Upper lobe of left lung (tissue), 6 donors: ENCODE results near the gene RASGEF1B. TPM values are rescaled to one million over a fixed set of nuclear protein-coding genes. Genes with fewer than 3 reads are reported as not detected.

Experiments
- ATAC-seq, 2 donors: fragments of 200-7000 bp; cut with Tn5 transposase; one replicate each; pipeline ENCODE4 v1.9.1; 2022; ENCODE audit warnings: mild to moderate bottlenecking in 2 of 2, moderate library complexity in 2 of 2; ENCODE audit not compliant: low FRiP score in 2 of 2
- DNase-seq, 2 donors: peaks; one replicate each; pipeline ENCODE4 v3.0.0-alpha.2; 2019 to 2020
- H3K27ac ChIP-seq, 4 donors: fragments of 200-600 bp; sonication (generic); one replicate each; pipeline ENCODE4 v1.5.1; 2016 to 2019
- H3K27me3 ChIP-seq, 4 donors: fragments of 200-600 bp; sonication (generic); one replicate each; pipeline ENCODE4 v1.5.1; 2017 to 2019
- H3K36me3 ChIP-seq, 4 donors: fragments of 200-600 bp; sonication (generic); one replicate each; pipeline ENCODE4 v1.5.1; 2016 to 2019
- H3K4me1 ChIP-seq, 4 donors: fragments of 200-600 bp; sonication (generic); one replicate each; pipeline ENCODE4 v1.5.1; 2018 to 2019
- H3K4me3 ChIP-seq, 4 donors: fragments of 200-600 bp; sonication (generic); one replicate each; pipeline ENCODE4 v1.5.1; 2017 to 2019; ENCODE audit warnings: mild to moderate bottlenecking in 2 of 4, moderate library complexity in 1 of 4
- H3K9me3 ChIP-seq, 4 donors: fragments of 200-600 bp; sonication (generic); one replicate each; pipeline ENCODE4 v1.5.1; 2018 to 2019
- EP300 ChIP-seq, 4 donors: sonication (generic); formaldehyde crosslinking; IDR thresholded peaks; one replicate each; pipeline ENCODE4 v1.5.1; 2017; ENCODE audit warnings: antibody characterized with exemption in 4 of 4, control low read depth in 2 of 4
- POLR2A ChIP-seq, 4 donors: fragments of 450-650 bp; IDR thresholded peaks; one replicate each; pipeline ENCODE4 v1.5.1; 2016 to 2017; ENCODE audit warnings: antibody characterized with exemption in 4 of 4, mild to moderate bottlenecking in 2 of 4
- POLR2AphosphoS5 ChIP-seq, 2 donors: sonication (generic); formaldehyde crosslinking; IDR thresholded peaks; one replicate each; pipeline ENCODE4 v1.5.1; 2017; ENCODE audit warnings: antibody characterized with exemption in 2 of 2
- WGBS, 2 donors: methylation state at CpG; one replicate each; pipeline ENCODE4 v1.1.5; 2017 to 2018; 5-methylcytosine and 5-hydroxymethylcytosine counted together
- total RNA-seq, 6 donors: library from RNA; depleted of rRNA in 4 of 6; stranded (reverse); fragments of >200 nt in 4 of 6; gene quantifications; one replicate each; pipeline versions ENCODE4 v1.1.0 to v1.2.1, GENCODE V29; 2016 to 2021
- TF ChIP-seq, protein P1 (sequence below), 6 experiments: fragments of 450-650 bp in 4 of 6; fragments of 200-600 bp in 2 of 6; sonication (generic) in 2 of 6; IDR thresholded peaks; one replicate each; pipeline ENCODE4 v1.5.1; 2016 to 2019; ENCODE audit warnings: antibody characterized with exemption in 6 of 6
- donor health status: DM: no; HTN: no; CAD: no; lungs with moderate emphysema.
- donor health status: DM: no; HTN: yes; CAD: no; lungs with severe emphysema.

Gene RASGEF1B
- total RNA-seq, 6 donors from 2014 or later, result 45.7 to 81.2 (median 71.4) TPM

DNA sequence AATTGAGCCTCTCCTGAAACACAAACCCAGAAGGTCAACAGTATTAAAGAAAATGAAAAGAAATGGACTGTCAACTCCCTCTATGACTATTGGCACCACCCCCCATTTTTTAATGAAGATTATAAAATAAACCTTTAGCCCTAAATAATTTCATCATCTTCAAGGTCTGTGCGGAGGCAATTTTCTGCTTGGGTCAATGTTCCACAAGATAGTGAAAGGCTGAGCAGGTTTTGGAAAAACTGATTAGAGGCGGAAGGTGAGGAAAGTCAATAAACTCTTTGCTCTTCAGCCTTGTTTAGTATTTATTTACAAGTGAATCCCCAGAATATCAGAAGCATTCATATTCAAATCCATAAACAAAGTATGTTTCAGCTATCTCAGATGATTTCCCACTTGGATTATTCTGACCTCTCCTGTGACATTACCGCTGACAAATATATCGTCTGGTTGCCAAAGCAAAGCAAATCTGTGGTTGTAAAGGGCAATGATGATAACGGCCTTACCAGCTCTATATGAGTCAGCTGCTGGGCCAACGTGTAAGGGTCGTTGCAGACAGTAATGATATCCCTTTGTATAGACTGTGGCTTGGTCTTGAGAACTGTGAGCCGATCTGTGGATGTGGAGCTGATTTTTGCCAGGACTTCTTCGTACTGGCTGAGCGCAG, 24.0 kb downstream of the RASGEF1B start:
- no peaks in the 10 kb centered on the region for H3K9me3 ChIP-seq
- ATAC-seq (no peak), DNase-seq (no peak)
- WGBS, 2 donors, result 84 to 93% methylated on average over 10 of the region's 10 CpGs
- TF ChIP-seq POLR2A (IDR thresholded peaks at IDR 0.05) (no peak), EP300 (IDR thresholded peaks at IDR 0.05) (no peak), POLR2AphosphoS5 (IDR thresholded peaks at IDR 0.05) (no peak)
- TF ChIP-seq, protein P1, sequence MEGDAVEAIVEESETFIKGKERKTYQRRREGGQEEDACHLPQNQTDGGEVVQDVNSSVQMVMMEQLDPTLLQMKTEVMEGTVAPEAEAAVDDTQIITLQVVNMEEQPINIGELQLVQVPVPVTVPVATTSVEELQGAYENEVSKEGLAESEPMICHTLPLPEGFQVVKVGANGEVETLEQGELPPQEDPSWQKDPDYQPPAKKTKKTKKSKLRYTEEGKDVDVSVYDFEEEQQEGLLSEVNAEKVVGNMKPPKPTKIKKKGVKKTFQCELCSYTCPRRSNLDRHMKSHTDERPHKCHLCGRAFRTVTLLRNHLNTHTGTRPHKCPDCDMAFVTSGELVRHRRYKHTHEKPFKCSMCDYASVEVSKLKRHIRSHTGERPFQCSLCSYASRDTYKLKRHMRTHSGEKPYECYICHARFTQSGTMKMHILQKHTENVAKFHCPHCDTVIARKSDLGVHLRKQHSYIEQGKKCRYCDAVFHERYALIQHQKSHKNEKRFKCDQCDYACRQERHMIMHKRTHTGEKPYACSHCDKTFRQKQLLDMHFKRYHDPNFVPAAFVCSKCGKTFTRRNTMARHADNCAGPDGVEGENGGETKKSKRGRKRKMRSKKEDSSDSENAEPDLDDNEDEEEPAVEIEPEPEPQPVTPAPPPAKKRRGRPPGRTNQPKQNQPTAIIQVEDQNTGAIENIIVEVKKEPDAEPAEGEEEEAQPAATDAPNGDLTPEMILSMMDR (IDR thresholded peaks at IDR 0.05), result no peak
- H3K27ac ChIP-seq, result no peak overlapping the region
- peaks cover 23 to 88% (median 49%) of the 10 kb centered on the region in 4 donors for H3K36me3 ChIP-seq
- H3K27me3 ChIP-seq, result no peaks in the 10 kb centered on the region
- peaks cover 0 to 8% (median 3%) of the 10 kb centered on the region in 4 donors for H3K4me1 ChIP-seq
- no peak overlapping the region for H3K4me3 ChIP-seq

- peaks cover 30 to 89% (median 46%) of the 10 kb centered on the region in 4 donors for H3K36me3 ChIP-seq
- no peak for ATAC-seq
These were observed 25.1 kb downstream of the RASGEF1B start for GRCh38 chr4:81446634-81447033.

DNA sequence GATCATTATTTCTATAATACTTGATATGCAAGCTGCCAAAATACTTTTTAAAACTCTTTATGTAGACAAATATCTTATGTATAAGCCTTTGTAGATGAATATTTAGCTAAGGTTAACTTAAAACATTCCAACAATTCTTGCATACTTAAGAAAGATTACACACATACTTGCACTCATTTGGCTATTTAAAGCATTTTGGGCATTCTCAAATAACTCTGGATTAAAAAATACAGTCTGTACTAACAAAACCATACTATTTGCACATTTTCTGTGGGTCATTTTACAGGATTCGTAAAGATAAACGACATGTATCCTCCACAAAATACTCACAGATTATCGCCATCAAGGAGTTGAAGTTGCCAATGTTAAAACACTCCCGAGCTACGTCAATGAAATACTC, 26.5 kb downstream of the RASGEF1B start:
- H3K9me3 ChIP-seq, result no peaks in the 10 kb centered on the region
- peaks cover 0 to 8% (median 0%) of the 10 kb centered on the region in 4 donors for H3K4me1 ChIP-seq
- TF ChIP-seq POLR2A (IDR thresholded peaks at IDR 0.05), result no peak
- TF ChIP-seq EP300 (IDR thresholded peaks at IDR 0.05), result no peak
- no peak for TF ChIP-seq POLR2AphosphoS5 (IDR thresholded peaks at IDR 0.05)
- TF ChIP-seq, protein P1 (IDR thresholded peaks at IDR 0.05), result no peak
- H3K4me3 ChIP-seq, result no peak overlapping the region
- 73 to 77% methylated on average over 5 of the region's 5 CpGs for WGBS, 2 donors
- no peak for DNase-seq
- no peak for ATAC-seq
- H3K27me3 ChIP-seq, result no peaks in the 10 kb centered on the region
- H3K36me3 ChIP-seq, result peaks cover 38 to 89% (median 52%) of the 10 kb centered on the region in 4 donors
- no peak overlapping the region for H3K27ac ChIP-seq

More at GRCh38 chr4:81446634-81447033, 25.1 kb downstream of the RASGEF1B start:
- no peak overlapping the region for H3K4me3 ChIP-seq
- WGBS, 2 donors, result 62 to 80% methylated on average over 1 of the region's 1 CpG
- H3K4me1 ChIP-seq, result peaks cover 0 to 8% (median 0%) of the 10 kb centered on the region in 4 donors
- DNase-seq, result no peak
- H3K27ac ChIP-seq, result peak overlapping the region in 1 of 4 donors; percentile 5
- no peaks in the 10 kb centered on the region for H3K9me3 ChIP-seq
- H3K27me3 ChIP-seq, result no peaks in the 10 kb centered on the region
- TF ChIP-seq POLR2AphosphoS5 (IDR thresholded peaks at IDR 0.05), result no peak
- TF ChIP-seq POLR2A (IDR thresholded peaks at IDR 0.05), result no peak
- TF ChIP-seq, protein P1 (IDR thresholded peaks at IDR 0.05), result no peak
- TF ChIP-seq EP300 (IDR thresholded peaks at IDR 0.05), result no peak

DNA sequence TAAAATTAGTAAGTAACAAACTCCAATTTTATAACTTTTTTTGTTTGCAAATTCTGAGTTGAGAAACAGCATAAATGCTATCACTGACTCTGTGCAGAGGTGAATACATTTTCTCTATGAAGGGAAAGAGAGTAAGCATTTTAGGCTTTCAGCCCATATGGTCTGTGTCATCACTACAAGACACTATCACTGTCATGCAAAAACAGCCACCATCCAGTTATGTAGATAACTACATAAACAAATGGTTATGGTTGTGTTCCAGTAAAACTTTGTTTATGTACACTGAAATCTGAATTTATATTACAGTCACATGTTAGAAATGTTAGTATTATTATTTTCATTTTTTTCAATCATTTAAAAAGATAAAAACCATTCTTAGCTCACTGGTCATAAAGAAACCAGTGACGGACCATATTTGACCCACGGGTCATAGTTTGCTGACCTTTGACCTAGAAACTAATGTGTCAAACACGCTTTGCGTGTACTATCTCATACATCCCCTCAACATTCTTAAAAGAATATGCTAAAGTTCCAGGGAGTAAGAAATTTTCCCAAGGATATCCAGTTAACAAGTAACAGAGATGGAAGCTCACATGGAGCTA, 29.1 kb downstream of the RASGEF1B start:
- Histone ChIP-seq H3K27ac (no peak overlapping the region), H3K4me1 (peaks cover 0 to 8% (median 0%) of the 10 kb centered on the region in 4 donors), H3K36me3 (peaks cover 48 to 99% (median 59%) of the 10 kb centered on the region in 4 donors), H3K4me3 (no peak overlapping the region), H3K27me3 (no peaks in the 10 kb centered on the region), H3K9me3 (no peaks in the 10 kb centered on the region)
- DNase-seq, result no peak
- no peak for TF ChIP-seq POLR2AphosphoS5 (IDR thresholded peaks at IDR 0.05)
- TF ChIP-seq EP300 (IDR thresholded peaks at IDR 0.05), result no peak
- TF ChIP-seq, protein P1 (IDR thresholded peaks at IDR 0.05), result no peak
- TF ChIP-seq POLR2A (IDR thresholded peaks at IDR 0.05), result no peak
- 78 to 86% methylated on average over 4 of the region's 4 CpGs for WGBS, 2 donors
- no peak for ATAC-seq
